GM18517 (cell line): Measurements from ENCODE around the gene CCDC117.
"Not testable (repeated sequence)": the region's sequence is repeated elsewhere in the genome, so short reads cannot be mapped to it uniquely, and the experiment has no call there.

Experiments used
- ATAC-seq: cut with Tn5 transposase; IDR thresholded peaks from one replicate; pipeline ENCODE4 v1.9.1; 2021; ENCODE audit warnings: mild to moderate bottlenecking, moderate library complexity; ENCODE audit not compliant: unreplicated experiment

Gene CCDC117

DNA sequence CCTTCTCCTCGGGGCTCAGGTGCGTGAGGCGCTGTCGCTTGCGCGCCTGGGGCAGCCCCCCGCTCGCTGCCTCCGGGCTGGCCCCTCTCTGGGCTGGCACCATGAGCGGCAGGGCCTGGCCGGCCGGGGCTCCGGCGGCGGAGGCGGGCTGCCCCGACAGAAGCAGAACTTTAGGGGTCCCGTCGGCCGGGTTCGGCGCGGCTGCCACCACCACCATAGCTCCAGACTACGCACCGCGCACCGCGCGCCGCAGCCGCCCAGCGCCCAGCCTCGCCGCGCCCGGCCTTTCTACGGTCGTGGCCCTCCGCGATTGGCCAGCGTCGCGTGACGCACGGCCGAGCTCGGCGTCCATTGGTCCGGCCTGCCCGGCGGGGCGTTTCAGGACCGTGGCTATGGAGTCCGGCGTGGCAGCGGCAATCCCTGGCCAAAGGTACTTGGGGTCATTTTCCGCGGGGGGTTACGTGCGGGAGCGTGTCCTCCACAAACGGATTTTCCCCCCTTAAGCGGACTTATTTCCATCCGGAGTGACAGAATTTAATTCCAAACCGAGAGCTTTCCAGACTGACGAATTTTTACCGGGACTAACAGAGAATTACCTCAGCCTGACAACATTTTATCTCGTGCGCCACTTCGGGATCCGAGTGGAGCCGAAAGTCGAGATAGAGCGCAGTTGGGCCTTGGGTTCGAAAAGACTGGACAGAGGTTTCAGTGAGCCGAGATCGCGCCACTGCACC is 28.0 kb downstream of the CCDC117 start, which contains the start of gene XBP1:
TSS of gene XBP1 (minus strand) at position 262 of the 734 bp plus-strand sequence.
- peak; percentile 60 for ATAC-seq

DNA sequence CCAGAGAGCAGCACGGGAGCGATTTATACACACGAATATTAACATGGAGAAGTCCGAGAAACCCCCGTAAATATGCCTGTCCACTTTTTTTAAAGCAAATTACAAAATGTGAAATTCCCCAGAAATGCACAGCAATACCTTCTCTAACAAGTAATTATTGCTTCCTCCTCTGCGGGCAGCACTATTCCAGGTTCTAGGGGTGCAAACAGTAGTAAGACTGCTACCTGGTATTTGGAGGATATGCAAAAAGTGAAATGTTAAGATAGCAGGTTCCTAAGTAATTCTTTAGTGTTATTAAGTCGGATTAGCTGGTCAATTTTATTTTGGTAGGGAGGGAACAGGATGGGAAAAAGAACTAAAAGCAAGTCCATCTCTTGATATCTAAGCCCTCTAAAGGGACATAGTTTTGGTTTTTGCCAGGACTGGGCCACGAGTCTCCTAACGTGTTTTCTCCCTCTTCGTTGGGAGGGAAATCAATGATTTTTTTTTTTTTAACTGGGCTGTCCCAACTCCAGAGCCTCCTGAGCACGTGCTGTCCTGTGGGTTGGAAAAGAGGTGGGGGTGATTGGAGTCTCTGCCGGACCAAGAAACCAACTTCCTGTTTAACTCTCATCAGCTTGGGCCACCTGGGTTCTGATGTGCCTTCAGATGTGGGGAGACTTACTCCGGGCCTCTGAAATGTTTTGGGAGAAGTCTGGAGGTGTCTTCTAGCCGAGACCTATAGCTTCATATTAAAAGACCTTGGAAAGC is 29.5 kb downstream of the CCDC117 start:
- ATAC-seq: no peak

DNA sequence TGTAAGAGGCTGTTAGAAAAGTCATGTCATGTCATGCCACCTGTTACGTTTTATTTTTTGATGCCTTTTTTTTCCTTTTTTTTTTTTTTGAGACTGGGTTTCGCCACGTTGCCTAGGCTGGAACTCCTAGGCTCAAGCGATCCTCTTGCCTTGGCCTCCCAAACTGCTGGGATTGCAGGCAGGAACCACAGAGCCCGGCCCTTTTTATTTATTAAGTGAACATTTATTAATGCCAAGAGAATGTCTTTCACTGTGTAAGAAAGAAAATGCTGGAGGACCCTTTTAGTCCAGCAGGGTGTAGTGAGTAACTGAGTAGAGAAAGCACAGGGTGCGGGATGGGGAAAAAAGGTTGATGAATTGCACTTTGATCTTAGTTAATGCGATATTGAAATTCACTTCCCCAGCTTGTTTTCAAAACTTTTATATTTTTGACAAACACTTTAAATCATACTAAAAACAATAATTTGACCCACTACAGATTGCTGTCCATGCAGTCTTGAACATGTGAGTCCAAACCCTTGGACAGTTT is 30.2 kb downstream of the CCDC117 start:
- no peak for ATAC-seq

DNA sequence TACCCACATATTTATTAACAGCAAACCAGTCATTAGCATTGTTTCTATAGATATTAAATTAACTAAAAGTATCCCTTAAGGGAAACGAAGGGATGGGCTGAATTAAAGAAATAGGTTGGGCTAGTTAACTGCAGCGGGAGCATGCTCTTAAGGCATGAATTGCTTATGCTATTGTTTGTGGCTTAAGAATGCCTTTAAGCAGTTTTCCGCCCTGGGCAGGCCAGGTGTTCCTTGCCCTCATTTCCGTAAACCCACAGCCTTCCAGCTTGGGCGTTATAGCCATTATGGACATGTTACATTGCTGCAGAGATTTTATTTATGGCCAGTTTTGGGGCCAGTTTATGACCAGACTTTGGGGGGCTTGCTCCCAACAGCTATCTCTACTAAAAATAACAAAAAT is 32.9 kb downstream of the CCDC117 start:
- not testable (repeated sequence) for ATAC-seq

DNA sequence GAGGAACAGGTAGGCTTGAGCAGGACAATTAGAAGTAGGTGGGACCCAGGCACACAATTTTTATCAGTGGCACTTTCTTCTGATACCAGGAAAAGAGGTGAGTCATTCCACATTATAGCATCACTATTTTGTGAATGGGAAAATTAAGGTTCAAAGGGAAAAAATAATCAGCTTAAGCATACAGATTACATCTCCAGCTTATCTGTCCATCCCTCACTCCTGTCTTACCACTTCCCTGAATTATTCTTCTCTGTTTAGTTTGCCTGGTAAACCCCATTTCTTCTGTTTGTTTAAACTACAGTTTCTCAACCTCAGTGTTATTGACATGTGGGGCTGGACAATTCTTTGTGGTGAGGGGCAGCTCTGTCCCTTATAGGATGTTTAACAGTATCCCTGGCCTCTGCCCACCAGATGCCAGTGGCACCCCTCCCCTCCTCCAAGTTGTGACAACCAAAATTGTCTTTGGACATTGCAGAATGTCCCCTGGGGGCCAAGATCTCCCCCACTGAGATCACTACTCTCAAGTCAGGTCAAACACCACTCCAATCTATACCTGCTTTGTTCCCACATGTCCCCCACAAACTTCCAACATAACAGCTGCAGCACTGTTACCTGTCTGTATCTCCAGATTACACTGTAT is 36.3 kb downstream of the CCDC117 start:
- ATAC-seq: no peak

DNA sequence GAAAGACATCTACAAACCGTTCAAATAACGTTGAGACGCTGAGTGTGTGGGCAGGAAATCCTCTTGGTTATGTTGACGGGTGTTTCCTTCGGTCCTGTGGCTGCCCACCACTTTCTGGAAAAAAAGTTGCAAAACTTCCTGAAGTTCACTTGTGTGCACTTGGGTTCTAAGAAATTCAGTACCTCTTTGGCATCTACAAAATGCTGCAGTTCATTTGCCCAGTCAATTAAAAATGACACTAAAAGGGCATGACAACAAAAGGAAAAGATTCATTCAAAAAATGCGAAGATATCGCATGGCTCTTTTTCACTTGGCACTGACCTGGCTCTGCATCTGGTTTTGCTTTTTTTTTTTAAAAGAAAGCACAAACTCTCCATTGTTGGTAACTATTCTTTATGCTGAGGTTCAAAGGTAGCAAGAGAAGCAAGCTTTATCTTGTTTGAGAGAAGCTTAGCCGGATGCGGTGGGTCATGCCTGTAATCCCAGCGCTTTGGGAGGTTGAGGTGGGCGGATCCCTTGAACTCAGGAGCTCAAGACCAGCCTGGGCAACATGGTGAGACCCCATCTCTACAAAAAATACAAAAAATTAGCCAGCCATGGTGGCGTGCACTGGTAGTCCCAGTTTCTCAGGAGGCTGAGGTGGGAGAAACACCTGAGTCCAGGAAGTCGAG is 38.5 kb downstream of the CCDC117 start:
- no peak for ATAC-seq

DNA sequence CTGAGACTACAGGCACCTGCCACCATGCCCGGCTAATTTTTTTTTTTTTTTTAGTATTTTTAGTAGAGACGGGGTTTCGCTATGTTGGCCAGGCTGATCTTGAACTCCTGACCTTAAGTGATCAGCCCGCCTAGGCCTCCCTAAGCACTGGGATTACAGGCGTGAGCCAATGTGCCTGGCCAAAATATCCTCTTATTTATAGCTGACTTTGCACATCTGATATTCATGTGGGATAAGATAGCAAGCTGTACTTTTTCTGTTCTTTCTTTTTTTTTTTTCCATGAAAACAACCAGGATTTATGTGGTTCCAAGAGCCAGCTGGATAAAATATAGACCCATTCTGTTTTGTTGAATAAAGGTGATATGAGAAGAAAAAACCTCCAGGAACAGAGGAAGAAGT is 40.0 kb downstream of the CCDC117 start:
- no peak for ATAC-seq

DNA sequence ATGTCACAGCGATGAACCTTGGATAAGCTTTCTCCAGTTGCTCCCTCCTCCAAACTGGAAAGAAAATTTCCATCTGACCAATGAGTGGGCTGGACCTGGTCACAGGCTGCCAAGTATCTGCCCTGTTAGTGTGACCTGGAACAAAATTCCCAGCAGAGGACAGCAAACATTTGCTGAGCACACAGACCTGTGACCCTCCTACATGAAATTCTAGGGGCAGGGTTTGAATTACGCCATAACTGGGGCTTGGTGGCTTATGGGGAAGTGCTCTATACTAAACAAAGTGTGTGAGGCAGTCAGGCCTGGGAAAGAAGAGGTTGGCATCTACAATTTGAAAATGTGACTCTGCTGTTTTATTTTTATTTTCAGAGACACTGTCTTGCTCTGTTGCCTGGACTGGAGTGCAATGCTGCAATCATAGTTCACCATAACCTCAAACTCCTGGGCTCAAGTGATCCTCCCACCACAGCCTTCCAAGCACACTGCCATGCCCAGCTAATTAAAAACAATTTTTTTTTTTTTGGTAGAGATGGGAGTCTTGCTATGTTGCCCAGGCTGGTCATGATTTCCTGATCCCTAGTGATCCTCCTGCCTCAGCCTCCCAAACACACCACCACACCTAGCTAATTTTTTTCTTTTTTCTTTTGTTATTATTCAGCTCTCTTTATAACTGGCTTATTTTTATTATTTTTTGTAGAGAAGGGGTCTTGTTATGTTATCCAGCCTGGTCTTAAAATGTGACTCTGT is 41.5 kb downstream of the CCDC117 start:
- no peak for ATAC-seq

DNA sequence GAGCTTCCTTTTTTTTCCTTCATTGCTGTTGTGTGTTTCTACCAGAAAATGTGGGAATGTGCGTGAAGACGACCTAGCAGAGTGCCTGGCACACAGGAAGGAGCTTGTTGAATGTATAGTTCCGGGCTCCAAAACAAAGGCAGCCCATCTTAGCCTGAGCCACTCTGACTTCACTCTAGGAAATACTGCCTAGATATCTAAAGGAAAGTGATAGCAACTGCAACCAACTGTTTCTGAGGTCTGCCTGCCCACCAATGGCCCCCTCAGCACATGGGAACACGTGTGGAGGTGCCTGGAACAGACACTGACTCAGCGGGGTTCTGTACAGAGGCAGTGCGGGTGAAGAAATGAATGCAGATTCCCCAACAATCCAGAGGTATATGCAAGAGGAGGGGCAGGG is 42.6 kb downstream of the CCDC117 start:
- no peak for ATAC-seq

DNA sequence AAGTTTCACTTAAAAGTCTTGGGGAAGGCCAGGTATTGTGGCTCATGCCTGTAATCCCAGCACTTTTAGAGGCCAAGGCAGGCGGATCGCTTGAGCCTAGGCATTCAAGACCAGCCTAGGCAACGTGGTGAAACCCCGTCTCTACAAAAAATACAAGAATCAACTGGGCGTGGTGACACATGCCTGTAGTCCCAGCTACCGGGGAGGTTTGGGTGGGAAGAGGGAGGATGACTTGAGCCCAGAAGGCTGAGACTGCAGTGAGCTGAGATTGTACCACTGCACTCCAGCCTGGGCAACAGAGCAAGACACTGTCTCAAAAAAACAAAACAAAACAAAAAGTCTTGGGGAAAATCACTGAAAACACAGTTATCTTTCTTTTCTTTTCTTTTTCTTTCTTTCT is 43.2 kb downstream of the CCDC117 start:
- ATAC-seq: no peak

DNA sequence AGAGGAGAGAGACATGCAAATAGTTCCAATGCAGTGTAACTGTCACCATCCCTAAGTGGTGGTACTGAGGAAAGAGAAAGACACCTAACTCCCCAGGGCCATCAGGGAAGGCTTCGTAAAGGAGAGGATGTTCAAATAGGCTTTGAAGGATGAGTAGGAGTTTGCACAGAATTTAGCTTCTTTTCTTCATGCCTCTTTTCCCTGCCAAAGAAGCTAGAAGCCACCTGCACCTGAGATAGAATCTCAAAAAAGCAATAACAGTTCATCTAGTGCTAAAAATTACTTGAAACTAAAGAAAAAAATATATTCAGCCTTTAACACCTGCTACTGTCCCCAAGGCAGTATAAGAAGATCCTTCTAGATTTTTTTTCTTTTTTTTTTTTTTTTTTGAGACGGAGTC is 44.6 kb downstream of the CCDC117 start:
- no peak for ATAC-seq

DNA sequence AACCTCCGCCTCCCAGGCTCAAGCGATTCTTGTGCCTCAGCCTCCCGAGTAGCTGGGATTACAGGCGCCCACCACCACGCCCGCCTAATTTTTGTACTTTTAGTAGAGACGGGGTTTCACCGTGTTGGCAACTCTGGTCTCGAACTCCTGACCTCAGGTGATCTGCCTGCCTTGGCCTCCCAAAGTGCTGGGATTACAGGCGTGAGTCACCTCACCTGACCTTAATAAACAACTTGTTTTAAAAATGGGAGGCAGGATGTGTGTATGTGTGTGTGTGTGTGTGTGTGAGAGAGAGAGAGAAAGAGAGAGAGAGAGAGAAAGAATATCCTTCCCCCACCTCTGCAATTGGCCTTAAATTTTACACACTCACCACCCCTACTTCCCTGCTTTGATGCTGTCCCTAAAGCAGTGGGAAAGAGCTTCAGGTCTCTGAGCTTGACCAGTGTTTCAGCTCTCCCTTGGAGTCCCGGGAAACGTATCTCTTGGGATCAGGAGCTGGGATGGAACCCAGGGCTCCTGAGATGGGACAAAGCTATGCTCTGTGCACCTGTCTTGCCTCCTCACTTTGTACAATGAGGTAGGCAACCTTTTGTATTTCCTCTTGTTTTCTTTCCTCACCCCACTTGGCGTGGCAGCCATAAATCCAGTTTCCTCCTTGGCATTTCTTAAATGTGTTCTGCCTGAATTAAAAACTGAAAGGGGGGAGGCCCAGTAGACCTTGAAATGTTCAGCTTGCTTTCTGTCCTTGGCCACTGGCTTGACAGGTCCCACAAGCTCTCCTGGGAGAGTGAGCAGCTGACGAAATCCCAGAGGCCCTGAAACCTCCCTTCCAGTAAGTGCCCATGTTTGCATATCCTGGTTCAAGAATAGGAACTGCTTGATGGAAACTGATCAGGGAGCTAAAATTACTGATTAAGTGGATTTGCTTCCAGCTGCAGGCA is 45.7 kb downstream of the CCDC117 start:
- no peak for ATAC-seq

DNA sequence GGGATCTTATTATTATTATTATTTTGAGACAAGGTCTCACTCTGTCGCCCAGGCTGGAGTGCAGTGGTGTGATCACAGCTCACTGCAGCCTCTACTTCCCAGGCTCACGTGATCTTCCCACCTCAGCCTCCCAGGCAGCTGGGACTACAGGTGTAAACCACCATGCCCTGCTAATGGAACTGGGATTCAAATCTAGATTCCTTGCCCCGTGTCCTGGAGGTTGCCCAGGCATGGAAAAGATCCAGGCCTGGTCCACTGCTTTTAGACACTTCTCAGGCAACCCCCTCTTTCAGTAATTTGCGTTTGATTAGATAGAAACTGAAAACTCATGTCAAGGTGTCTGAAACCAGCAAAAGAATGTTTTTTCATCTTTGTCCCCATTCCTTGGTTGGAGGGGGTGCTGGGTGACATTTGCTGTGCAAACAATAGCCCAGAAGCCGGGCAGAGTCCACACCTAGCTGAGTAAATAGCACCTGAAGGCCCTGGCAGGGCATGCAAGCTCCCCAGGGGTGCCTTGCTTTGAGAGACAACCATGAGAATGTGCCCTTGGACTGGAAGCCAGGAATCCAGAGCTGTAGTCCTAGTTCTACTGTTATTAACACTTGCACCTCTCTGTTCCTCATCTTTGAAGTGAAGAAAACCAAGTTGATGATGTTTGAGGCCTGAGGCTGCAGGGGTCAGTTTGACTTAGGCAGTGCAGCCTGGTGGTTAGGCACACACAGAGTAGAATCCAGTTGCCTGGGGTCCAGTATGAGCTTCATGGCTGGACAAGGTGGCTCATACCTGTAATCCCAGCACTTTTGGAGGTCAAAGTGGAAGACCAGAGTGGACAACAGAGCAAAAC is 47.0 kb downstream of the CCDC117 start:
- peak; percentile 41 for ATAC-seq

DNA sequence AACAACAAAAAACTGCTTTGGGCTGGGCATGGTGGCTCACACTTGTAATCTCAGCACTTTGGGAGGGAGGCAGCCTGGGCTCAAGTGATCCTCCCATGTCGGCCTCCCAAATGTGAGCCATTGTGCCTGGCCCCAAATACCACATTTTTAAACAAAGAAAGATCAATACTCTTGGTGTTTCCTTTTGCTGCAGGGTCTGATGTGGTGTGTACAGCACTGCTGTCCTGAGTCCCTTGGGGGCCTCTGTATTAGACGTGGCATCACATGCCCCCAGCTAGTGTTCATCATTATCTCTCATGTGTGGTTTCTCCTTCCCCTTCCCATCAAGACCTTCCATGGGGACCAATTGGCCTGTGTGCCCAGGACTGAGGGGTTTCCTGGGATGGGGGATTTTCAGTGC is 48.4 kb downstream of the CCDC117 start:
- ATAC-seq: no peak

DNA sequence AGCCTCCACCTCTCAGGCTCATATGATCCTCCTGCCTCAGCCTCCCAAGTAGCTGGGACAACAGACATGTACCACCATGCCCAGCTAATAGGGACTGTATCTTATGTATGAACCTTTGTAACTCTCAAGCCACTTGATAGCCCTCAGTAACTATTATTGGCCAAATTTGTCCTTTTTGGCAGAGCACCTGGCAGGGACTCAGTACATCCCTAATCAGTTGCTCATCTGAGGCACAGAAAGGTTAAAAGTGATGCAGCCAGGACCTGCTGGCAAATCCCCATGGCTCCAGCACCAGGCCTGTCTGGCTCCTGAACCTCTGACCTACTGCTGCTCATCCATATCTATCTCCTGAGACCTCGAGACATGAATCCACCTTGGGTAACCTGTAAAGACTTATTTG is 49.0 kb downstream of the CCDC117 start:
- no peak for ATAC-seq

DNA sequence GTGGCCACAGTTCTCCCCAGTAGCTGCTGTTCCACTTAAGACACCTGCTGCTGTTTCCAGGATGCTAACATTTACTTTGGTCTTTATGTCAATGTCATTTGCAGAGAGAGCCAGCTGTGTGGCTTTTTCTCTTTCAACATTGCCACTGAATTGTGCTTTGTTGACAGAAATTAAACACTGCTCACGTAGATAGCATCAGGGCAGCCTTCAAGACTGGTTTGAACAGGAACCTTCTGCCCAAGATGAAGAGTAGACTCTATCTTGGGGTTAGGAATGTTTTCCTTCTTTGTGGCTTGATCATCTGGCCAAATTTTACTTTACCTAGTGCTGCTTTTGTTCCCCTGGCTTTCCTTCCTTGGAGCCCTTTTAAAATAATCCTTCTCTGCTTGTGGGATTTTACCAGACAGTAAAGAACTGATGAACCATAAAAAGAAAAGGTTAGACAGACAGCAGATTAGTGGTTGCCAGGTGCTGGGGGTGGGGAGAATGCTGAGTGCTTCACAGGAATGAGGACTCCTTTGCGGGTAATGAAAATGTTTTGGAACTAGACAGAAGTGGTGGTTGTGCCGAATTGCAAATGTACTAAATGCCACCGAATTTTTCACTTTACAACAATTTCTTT is 50.5 kb downstream of the CCDC117 start:
- peak; percentile 36 for ATAC-seq

DNA sequence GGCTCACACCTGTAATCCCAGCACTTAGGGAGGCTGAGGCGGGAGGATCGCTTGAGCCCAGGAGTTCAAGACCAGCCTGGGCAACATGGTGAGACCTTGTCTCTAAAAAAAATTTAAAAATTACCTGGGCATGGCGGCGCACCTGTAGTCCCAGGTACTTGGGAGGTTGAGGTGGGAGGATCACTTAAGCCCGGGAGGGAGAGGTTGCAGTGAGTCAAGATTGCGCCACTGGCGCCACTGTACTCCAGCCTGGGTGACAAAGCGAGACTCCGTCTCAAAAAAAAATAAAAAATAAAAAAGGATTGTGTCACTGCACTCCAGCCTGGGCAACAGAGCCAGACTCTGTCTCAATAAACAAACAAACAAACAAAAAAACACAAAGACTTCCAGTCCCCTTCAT is 52.0 kb downstream of the CCDC117 start:
- not testable (repeated sequence) for ATAC-seq

DNA sequence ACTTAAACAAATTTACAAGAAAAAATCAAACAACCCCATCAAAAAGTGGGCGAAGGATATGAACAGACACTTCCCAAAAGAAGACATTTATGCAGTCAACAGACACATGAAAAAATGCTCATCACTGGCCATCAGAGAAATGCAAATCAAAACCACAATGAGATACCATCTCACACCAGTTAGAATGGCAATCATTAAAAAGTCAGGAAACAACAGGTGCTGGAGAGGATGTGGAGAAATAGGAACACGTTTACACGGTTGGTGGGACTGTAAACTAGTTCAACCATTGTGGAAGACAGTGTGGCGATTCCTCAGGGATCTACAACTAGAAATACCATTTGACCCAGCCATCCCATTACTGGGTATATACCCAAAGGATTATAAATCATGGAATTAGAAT is 53.9 kb downstream of the CCDC117 start:
- ATAC-seq: not testable (repeated sequence)
